Choroid plexus epithelial cell (primary cell): Measurements from ENCODE around the gene KRT28.

ENCODE experiments used
- DNase-seq: peaks from one replicate; pipeline ENCODE4 v3.0.0-alpha.2; 2010; ENCODE audit warnings: low read depth
- H3K4me3 ChIP-seq: 2 replicates; pipeline ENCODE4 v1.5.1; 2011; ENCODE audit warnings: low read depth, mild to moderate bottlenecking, control low read depth, low read length, moderate library complexity
- TF ChIP-seq, protein P1 (sequence below): conservative IDR thresholded peaks from 2 replicates; pipeline ENCODE4 v1.5.1; 2011; ENCODE audit warnings: low read depth, mild to moderate bottlenecking, control low read depth, inconsistent platforms, low read length, moderate library complexity

The KRT28 gene, protein sequence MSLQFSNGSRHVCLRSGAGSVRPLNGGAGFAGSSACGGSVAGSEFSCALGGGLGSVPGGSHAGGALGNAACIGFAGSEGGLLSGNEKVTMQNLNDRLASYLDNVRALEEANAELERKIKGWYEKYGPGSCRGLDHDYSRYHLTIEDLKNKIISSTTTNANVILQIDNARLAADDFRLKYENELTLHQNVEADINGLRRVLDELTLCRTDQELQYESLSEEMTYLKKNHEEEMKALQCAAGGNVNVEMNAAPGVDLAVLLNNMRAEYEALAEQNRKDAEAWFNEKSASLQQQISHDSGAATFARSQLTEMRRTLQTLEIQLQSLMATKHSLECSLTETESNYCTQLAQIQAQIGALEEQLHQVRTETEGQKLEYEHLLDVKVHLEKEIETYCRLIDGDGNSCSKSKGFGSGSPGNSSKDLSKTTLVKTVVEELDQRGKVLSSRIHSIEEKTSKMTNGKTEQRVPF

DNA sequence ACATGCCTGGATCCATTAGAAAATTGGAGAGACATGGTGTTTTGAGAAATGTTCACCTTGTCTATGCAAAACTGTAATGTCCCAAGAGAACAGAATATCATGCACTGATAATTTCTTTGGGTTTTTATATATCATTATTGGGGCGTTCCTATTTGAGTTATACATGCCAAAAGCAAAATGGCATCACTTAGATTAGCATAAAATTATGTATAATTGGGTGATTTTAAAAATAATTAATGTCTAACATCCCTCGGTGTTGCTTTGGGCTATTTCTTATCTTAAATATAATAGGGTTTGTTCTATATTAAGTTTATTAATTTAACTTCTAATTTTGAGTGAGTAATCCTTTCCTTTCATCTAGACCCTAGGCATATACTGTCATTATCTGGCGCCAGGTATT lies at the start of gene KRT28:
Gene KRT28, minus strand, starts transcription at position 101 of the 400 bp plus-strand sequence. Its CDS starts 66 bp downstream, at position 35.
- no peak within 1 kb of the TSS for H3K4me3 ChIP-seq
- no peak for DNase-seq
- TF ChIP-seq, protein P1, sequence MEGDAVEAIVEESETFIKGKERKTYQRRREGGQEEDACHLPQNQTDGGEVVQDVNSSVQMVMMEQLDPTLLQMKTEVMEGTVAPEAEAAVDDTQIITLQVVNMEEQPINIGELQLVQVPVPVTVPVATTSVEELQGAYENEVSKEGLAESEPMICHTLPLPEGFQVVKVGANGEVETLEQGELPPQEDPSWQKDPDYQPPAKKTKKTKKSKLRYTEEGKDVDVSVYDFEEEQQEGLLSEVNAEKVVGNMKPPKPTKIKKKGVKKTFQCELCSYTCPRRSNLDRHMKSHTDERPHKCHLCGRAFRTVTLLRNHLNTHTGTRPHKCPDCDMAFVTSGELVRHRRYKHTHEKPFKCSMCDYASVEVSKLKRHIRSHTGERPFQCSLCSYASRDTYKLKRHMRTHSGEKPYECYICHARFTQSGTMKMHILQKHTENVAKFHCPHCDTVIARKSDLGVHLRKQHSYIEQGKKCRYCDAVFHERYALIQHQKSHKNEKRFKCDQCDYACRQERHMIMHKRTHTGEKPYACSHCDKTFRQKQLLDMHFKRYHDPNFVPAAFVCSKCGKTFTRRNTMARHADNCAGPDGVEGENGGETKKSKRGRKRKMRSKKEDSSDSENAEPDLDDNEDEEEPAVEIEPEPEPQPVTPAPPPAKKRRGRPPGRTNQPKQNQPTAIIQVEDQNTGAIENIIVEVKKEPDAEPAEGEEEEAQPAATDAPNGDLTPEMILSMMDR = no peak

DNA sequence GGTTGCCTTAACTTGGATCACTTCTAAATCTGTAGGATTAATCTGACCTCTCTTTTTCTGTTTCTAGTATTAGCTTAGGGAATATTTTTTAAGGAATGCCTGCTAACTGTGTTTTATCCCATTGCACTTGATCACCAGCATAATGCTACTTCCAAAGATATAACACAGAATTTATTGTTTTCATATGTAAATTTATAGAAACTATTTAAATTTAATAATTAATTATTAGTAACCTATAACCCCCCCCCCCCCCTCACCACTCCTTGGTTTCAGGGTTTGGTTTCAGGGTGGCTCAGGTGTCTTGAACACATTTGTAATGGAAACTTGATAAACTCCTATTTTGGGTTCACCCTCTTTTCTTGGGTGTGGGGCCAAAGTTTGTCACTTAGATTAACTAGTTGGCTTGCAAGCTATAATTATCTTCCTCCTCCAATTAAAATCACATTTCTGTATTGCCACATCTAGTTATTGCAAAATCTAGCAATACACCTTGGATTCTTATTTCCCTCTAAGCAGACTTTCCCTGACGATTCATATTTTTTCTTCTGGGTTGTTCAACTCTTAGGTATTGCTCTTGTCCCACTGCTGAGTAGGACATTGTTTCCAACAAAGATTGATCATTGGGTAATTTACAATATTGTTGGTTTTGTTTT lies 49.0 kb upstream of the KRT28 start:
- DNase-seq = no peak
- TF ChIP-seq, protein P1 = no peak

DNA sequence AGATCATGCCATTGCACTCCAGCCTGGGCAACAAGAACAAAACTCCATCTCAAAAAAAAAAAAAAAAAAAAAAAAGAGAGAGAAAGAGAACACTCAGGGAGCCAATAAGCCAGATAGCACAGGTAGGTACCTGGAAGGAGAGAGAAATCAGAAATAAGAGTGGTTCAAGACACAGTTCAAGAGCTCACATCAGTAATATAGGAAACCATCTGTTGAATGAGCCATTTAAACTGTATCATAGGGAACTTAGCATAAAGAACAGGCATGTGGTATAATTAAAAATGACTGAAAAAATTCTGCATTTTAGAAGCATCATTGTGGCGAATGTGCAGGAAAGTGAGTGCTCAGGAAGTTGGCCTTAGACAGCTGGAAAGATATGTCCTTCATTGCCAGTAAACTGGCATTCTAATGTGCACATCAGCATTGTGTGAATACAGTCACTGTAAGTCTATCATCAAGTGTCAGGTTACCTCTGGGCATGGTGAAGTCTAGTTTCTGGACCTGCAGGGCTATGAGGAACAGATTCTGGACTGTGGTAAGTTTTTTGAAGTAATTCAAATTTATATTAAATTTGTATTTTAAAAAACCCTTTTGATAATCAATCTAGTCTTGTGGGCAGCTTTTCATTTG lies 46.9 kb upstream of the KRT28 start:
- TF ChIP-seq, protein P1 = no peak

More for the DNA sequence above, 49.0 kb upstream of the KRT28 start:
- H3K4me3 ChIP-seq = no peak overlapping the region

DNA sequence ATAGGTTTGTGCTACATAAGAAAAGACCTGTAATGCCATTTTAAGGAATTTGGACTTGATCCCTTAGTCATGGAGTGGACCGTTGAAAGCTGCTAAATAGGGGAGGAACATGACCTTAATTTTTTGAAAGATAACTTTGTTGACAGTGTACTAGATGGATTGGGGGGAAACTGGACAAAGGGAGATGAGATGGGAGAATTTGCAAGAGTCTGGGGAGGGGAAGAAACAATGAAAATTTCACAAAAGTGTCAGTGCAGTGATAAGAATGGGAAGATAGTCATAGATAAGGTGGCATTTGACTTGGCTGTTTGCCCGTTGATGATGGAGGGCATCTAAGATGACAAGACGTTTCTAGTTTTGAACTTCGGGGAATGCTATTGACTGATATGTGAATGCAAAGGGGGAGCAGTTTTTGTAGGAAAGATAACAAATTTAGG lies 44.9 kb upstream of the KRT28 start:
- TF ChIP-seq, protein P1 = no peak
- no peak for DNase-seq

More for the DNA sequence above, 46.9 kb upstream of the KRT28 start:
- DNase-seq = no peak
- no peak overlapping the region for H3K4me3 ChIP-seq

DNA sequence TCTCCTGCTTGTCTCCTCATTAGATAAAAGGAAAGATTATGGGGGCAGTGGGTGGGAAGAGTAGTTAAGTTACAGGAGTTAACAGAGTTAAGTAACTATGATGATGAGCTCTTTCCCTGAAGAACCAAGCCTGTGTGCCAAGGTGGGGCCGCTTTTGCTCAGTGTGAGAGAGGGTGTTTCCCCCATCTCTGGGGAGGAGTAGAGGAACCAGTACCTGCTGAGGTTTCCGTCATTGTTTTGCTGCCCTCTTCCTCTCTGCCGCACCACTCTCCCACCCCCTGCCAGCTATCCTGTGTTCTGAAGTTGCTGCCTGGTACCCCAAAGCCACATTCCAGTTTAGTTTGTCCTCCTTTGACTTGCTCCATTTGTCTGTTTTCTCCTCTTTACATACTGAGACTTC lies 43.5 kb upstream of the KRT28 start:
- TF ChIP-seq, protein P1 = no peak
- no peak overlapping the region for H3K4me3 ChIP-seq

More for the DNA sequence above, 44.9 kb upstream of the KRT28 start:
- H3K4me3 ChIP-seq = no peak overlapping the region

DNA sequence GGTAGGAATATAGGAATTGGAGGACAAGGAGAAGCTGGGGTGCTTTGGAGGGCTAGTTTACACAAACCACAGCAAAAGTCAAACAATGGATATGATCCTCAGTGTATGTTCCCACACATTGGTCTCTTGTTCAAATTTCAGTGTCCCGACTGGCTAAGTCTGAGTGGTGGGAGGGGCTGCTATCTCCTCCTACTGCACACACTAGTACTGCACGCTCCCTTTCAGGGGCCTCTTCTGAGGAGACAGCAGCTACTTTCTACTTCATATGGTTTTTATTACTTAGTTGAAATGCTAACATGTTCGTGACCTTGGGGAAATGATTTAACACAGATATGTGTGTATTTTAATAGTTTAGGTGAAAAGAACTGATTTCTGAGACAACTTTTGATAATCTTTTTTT lies 41.5 kb upstream of the KRT28 start:
- TF ChIP-seq, protein P1 = no peak
- H3K4me3 ChIP-seq = no peak overlapping the region
- peak; percentile 34 for DNase-seq

More for the DNA sequence above, 43.5 kb upstream of the KRT28 start:
- DNase-seq = no peak
